WI38 (cell line): ENCODE results near the gene POMC.

Experiments
- H3K4me3 ChIP-seq: 2 replicates; pipeline ENCODE4 v1.5.1; 2011; ENCODE audit warnings: low read depth, mild to moderate bottlenecking, control low read depth, low read length
- TF ChIP-seq, protein P1 (sequence below): IDR thresholded peaks from 2 replicates; pipeline ENCODE4 v1.5.1; 2012; ENCODE audit warnings: low read depth, mild to moderate bottlenecking, control low read depth, low read length

The POMC gene

DNA sequence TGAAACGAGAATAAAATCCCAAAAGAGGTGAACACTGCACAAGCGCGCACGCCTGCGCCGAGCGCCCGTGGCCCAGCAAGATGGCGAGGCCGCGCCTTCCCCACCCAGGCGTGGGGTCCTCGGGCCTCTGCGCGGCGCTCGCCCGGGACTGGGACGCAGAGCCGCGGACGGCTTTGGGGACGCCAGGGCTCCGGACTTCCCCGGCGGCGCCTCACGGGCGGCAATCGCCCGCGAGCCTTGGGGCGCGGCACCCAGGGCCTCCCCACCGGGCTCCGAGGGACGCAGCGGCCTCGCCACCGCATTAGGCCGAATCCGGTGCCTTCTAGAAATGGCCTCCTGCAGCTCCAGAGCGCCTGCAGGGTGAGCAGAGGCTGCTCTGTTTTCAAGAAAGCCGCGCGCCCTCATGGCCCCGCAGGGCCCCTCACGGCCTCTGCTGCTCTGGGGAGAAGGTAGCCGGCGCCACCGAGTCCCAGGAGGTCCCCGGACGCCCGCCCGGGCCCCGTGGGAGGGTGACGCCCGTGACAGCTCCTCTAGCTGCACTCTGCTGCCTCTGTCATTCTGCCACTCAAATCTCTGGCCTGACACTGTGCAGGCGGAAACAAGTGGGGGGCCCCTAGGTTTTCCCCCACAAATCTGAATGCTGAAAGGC lies 35.9 kb upstream of the POMC start:
- TF ChIP-seq, protein P1, sequence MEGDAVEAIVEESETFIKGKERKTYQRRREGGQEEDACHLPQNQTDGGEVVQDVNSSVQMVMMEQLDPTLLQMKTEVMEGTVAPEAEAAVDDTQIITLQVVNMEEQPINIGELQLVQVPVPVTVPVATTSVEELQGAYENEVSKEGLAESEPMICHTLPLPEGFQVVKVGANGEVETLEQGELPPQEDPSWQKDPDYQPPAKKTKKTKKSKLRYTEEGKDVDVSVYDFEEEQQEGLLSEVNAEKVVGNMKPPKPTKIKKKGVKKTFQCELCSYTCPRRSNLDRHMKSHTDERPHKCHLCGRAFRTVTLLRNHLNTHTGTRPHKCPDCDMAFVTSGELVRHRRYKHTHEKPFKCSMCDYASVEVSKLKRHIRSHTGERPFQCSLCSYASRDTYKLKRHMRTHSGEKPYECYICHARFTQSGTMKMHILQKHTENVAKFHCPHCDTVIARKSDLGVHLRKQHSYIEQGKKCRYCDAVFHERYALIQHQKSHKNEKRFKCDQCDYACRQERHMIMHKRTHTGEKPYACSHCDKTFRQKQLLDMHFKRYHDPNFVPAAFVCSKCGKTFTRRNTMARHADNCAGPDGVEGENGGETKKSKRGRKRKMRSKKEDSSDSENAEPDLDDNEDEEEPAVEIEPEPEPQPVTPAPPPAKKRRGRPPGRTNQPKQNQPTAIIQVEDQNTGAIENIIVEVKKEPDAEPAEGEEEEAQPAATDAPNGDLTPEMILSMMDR: no peak
- no peak overlapping the region for H3K4me3 ChIP-seq

DNA sequence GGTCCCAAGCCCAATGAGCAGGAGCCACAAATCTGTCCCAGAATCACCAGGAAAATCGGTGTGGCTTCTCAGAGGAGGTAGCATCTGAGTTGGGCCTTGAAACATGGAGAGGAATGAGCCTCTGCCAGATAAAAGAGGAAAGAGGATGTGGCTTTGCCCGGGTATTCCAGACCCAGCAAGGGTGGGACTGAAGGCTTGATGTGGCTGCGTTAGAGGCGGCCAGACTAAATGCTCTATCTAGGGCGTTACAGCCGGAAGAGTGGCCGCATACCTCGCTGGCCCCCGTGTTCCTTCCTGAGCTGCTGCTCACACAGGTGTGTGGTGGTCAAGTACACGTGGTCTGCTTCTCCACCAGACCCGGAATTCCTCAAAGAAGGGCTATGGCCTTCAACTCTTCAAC lies 33.9 kb upstream of the POMC start:
- H3K4me3 ChIP-seq: no peak overlapping the region
- TF ChIP-seq, protein P1: no peak

DNA sequence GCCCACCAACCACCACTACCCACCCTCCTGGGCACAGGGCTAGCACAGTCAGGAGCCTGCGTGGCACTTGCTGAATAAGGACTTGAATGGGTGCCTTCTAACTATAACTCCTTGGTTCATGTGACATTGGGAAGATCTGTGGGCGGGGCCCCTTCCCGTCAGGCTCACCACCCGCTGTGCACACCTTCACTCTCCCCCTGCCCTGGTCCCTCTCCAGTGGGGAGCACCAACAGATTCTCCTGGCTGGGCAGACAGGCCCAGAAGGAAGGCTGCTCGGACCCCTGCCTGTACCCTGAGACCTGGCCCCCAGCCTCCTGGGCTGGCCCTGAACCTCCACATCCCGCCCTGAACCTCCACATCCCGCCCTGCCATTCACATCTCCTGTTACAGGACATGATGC lies 33.4 kb upstream of the POMC start:
- TF ChIP-seq, protein P1: no peak
- no peak overlapping the region for H3K4me3 ChIP-seq

DNA sequence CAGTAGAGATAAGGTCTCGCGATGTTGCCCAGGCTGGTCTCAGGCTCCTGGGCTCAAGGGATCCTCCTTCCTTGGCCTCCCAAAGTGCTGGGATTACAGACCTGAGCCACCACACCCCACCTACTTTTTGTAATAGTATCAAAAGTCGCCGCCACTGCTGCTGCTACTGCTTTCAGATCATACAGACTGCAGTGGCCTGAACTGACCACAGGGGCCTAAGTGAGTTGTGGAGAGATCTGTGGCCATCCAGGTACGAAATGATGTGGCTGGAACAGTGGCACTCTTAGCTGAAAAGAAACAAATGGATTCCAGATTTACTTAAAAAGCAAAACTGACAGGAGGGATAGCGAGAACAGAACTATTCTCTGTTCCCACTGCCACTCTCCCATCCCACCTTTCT lies 32.9 kb upstream of the POMC start:
- TF ChIP-seq, protein P1: no peak; the same call in 1 of the 2 replicates
- H3K4me3 ChIP-seq: no peak overlapping the region

DNA sequence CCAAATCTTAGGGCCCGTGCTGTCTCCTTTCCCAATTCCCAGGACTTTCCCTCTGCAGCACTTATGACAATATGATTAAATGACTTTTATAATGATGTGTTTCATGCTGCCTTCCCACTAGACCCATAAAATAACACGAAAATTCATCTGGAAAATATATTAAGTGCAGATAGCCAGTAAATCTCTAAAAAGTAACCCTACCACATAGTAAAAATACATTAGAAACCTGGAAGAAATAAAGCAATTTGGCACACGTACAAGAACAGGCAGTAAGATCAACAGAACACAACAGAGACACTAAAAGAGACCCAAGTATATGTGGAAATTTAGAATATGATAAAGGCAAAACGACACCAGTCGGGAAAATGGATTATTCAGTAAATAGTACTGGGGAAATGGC lies 30.2 kb upstream of the POMC start:
- TF ChIP-seq, protein P1: no peak
- no peak overlapping the region for H3K4me3 ChIP-seq

DNA sequence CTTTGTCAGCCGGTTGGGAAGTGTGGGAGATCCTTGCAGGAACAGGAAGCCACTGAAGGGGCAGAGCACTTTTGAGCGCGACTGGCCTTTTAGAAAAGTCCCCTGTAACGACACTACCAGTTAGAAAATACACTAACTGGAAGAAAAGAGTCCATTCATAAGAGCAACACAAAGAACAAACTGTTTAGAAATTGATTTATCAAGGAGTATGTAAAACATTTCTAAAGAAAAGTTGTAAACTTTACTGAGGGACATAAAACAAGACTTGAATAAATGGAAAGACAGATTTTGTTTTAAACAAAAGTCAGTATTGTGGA lies 29.8 kb upstream of the POMC start:
- TF ChIP-seq, protein P1: no peak
- no peak overlapping the region for H3K4me3 ChIP-seq

DNA sequence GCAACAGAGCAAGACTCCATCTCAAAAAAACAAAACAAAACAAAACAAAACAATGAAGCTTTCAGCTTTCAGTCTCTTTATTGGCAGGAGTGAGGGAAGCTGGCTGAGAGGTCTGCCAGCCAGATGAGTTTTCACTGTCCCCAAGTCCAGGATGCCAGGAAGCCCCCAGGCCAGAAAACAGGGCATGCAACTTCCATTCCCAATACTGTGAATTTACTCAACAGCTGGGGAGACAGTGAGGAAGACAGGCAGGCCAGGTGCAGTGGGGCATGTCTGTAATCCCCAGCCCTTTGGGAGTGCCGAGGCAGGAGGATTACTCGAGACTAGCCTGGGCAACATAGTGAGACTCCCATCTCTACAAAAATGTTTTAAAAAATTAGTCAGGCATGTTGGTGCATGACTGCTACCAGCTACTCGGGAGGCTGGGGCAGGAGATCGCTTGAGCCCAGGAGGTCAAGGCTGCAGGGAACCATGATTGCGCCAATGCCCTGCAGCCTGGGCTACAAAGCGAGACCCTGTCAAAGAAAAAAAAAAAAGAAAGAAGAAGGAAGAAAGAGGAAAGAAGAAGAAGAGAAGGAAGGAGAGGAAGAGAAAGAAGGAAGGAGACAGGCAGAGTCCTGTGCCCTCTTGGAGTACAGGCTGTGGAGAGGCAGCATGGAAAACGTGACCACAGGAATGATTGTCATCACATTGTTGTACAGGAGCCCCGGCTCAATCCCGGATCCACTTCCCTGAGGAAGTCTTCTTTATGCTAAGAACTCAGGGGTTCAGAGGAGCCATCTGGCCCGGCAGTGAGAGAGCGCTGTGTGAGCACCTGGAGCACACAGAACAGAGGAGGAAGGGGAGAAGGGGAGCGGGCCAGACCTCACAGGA lies 29.2 kb upstream of the POMC start:
- TF ChIP-seq, protein P1: no peak
- no peak overlapping the region for H3K4me3 ChIP-seq
